H9 (cell line): Measurements from ENCODE around the gene KDM2B. TPM values are rescaled to one million over a fixed set of nuclear protein-coding genes. Genes with fewer than 3 reads are reported as not detected.

Source experiments
- DNase-seq: peaks from one replicate; pipeline ENCODE4 v3.0.0-alpha.2; 2017
- H2AFZ ChIP-seq: one replicate; pipeline ENCODE4 v1.6.1; 2013; ENCODE audit warnings: mild to moderate bottlenecking, low read length, control low read depth, moderate library complexity
- H2AK5ac ChIP-seq: 2 replicates; pipeline ENCODE4 v1.6.1; 2013; ENCODE audit warnings: low read length, control low read depth, mixed read lengths; ENCODE audit not compliant: insufficient read length
- H2BK120ac ChIP-seq: one replicate; pipeline ENCODE4 v1.6.1; 2013; ENCODE audit warnings: low read depth, mild to moderate bottlenecking, low read length, control low read depth, inconsistent platforms; ENCODE audit not compliant: poor library complexity, severe bottlenecking
- H2BK12ac ChIP-seq: 2 replicates; pipeline ENCODE4 v1.6.1; 2013; ENCODE audit warnings: low read length, control low read depth, mixed read lengths, low read depth; ENCODE audit not compliant: insufficient read length
- H2BK15ac ChIP-seq: 2 replicates; pipeline ENCODE4 v1.6.1; 2013; ENCODE audit warnings: low read depth, low read length, control low read depth
- H2BK20ac ChIP-seq: one replicate; pipeline ENCODE4 v1.6.1; 2013; ENCODE audit warnings: low read depth, mild to moderate bottlenecking, low read length, control low read depth, inconsistent platforms; ENCODE audit not compliant: poor library complexity, severe bottlenecking
- H2BK5ac ChIP-seq: 2 replicates; pipeline ENCODE4 v1.6.1; 2013; ENCODE audit warnings: low read length, control low read depth, mixed read lengths; ENCODE audit not compliant: insufficient read length
- H3K14ac ChIP-seq: 2 replicates; pipeline ENCODE4 v1.6.1; 2013; ENCODE audit warnings: low read length, control low read depth; ENCODE audit not compliant: insufficient read depth
- H3K18ac ChIP-seq: 2 replicates; pipeline ENCODE4 v1.6.1; 2013; ENCODE audit warnings: low read depth, mild to moderate bottlenecking, mixed read lengths, low read length, control low read depth; ENCODE audit not compliant: insufficient read length
- H3K23ac ChIP-seq: 2 replicates; pipeline ENCODE4 v1.6.1; 2013; ENCODE audit warnings: low read length, control low read depth, mixed read lengths, low read depth; ENCODE audit not compliant: insufficient read length
- H3K23me2 ChIP-seq: 2 replicates; pipeline ENCODE4 v1.6.1; 2013; ENCODE audit warnings: low read depth, mild to moderate bottlenecking, mixed read lengths, low read length, control low read depth; ENCODE audit not compliant: insufficient read length, poor library complexity, severe bottlenecking
- H3K27ac ChIP-seq: 2 replicates; pipeline ENCODE4 v1.5.1; 2013; ENCODE audit warnings: low read length, control low read depth, mixed read lengths, low read depth; ENCODE audit not compliant: insufficient read length
- H3K27me3 ChIP-seq: 2 replicates; pipeline ENCODE4 v1.6.1; 2013; ENCODE audit warnings: low read length, control low read depth, inconsistent platforms; ENCODE audit not compliant: insufficient read depth
- H3K4ac ChIP-seq: 2 replicates; pipeline ENCODE4 v1.6.1; 2013; ENCODE audit warnings: low read depth, mild to moderate bottlenecking, control low read depth, inconsistent platforms, low read length, moderate library complexity
- H3K4me1 ChIP-seq: 2 replicates; pipeline ENCODE4 v1.6.1; 2013; ENCODE audit warnings: low read length, control low read depth, inconsistent platforms; ENCODE audit not compliant: insufficient read depth
- H3K4me2 ChIP-seq: 2 replicates; pipeline ENCODE4 v1.6.1; 2013; ENCODE audit warnings: low read length, control low read depth, mixed read lengths; ENCODE audit not compliant: insufficient read length, insufficient read depth
- H3K56ac ChIP-seq: 2 replicates; pipeline ENCODE4 v1.6.1; 2013; ENCODE audit warnings: low read depth, mild to moderate bottlenecking, mixed read lengths, low read length, control low read depth; ENCODE audit not compliant: insufficient read length
- H3K79me1 ChIP-seq: 2 replicates; pipeline ENCODE4 v1.6.1; 2013; ENCODE audit warnings: low read depth, mild to moderate bottlenecking, moderate library complexity, low read length, control low read depth, inconsistent platforms; ENCODE audit not compliant: insufficient read depth, poor library complexity, severe bottlenecking
- H3K79me2 ChIP-seq: 2 replicates; pipeline ENCODE4 v1.6.1; 2013; ENCODE audit warnings: low read length, control low read depth, inconsistent platforms; ENCODE audit not compliant: insufficient read depth
- H3K9ac ChIP-seq: 2 replicates; pipeline ENCODE4 v1.6.1; 2013; ENCODE audit warnings: low read length, control low read depth, mixed read lengths; ENCODE audit not compliant: insufficient read length; ENCODE audit errors: extremely low read depth
- H3K9me3 ChIP-seq: one replicate; pipeline ENCODE4 v1.6.1; 2013; ENCODE audit warnings: low read depth, low read length, inconsistent platforms; ENCODE audit not compliant: control insufficient read depth
- H3T11ph ChIP-seq: one replicate; pipeline ENCODE4 v1.6.1; 2013; ENCODE audit warnings: mild to moderate bottlenecking, low read length, control low read depth, inconsistent platforms
- H4K20me1 ChIP-seq: one replicate; pipeline ENCODE4 v1.6.1; 2013; ENCODE audit not compliant: control insufficient read depth, insufficient read length, insufficient read depth
- H4K5ac ChIP-seq: 2 replicates; pipeline ENCODE4 v1.6.1; 2013; ENCODE audit warnings: low read depth, mild to moderate bottlenecking, mixed read lengths, low read length, control low read depth; ENCODE audit not compliant: insufficient read length
- H4K8ac ChIP-seq: replicated peaks from 2 replicates; pipeline ENCODE4 v1.6.1; 2013; ENCODE audit warnings: low read length, control low read depth, mixed read lengths, low read depth; ENCODE audit not compliant: insufficient read length
- H4K91ac ChIP-seq: 2 replicates; pipeline ENCODE4 v1.6.1; 2013; ENCODE audit warnings: low read depth, mild to moderate bottlenecking, moderate library complexity, mixed read lengths, low read length, control low read depth; ENCODE audit not compliant: insufficient read length
- H3K27ac Mint-ChIP-seq, 3 experiments: 2 replicates in 2 of 3; 3 replicates in 1 of 3; pipeline ENCODE4 v1.8.0; 2020 to 2021; ENCODE audit warnings: mixed read lengths in 3 of 3, mild to moderate bottlenecking in 1 of 3, moderate library complexity in 1 of 3
- H3K27me3 Mint-ChIP-seq: 2 replicates; pipeline ENCODE4 v1.8.0; 2021; ENCODE audit warnings: low read depth, mild to moderate bottlenecking, moderate library complexity, mixed read lengths
- H3K36me3 Mint-ChIP-seq, 3 experiments: 2 replicates in 2 of 3; 3 replicates in 1 of 3; pipeline ENCODE4 v1.8.0; 2020 to 2021; ENCODE audit warnings: low read depth in 3 of 3, mixed read lengths in 3 of 3; ENCODE audit not compliant: insufficient read depth in 1 of 3
- H3K4me1 Mint-ChIP-seq, 2 experiments: 2 replicates each; pipeline ENCODE4 v1.8.0; 2020; ENCODE audit warnings: mixed read lengths in 2 of 2
- H3K4me3 Mint-ChIP-seq, 2 experiments: 2 replicates in 1 of 2; 3 replicates in 1 of 2; pipeline ENCODE4 v1.8.0; 2020 to 2021; ENCODE audit warnings: mild to moderate bottlenecking in 2 of 2, mixed read lengths in 2 of 2, moderate library complexity in 1 of 2
- H3K9me3 Mint-ChIP-seq, 2 experiments: 2 replicates in 1 of 2; 3 replicates in 1 of 2; pipeline ENCODE4 v1.8.0; 2020; ENCODE audit warnings: mild to moderate bottlenecking in 2 of 2, mixed read lengths in 2 of 2, moderate library complexity in 1 of 2
- WGBS: extraction: QIAGEN DNeasy Blood & Tissue Kit; methylation state at CpG from one replicate; pipeline ENCODE4 v1.1.7; 2013; ENCODE audit warnings: missing lambda C conversion rate, low lambda C conversion rate, mixed read lengths; ENCODE audit not compliant: insufficient read length; ENCODE audit errors: extremely low coverage; 5-methylcytosine and 5-hydroxymethylcytosine counted together
- total RNA-seq: library from RNA; stranded (reverse); gene quantifications from 2 replicates; pipeline ENCODE4 v1.2.1, GENCODE V29; 2021
- TF ChIP-seq, protein P1 (sequence below): fragments of 200-600 bp; sonication (generic); conservative IDR thresholded peaks from 3 replicates; pipeline ENCODE4 v1.8.0; 2021; ENCODE audit warnings: antibody characterized with exemption, mild to moderate bottlenecking

KDM2B gene
- total RNA-seq, 1 experiment from 2014 or later: 143 TPM

DNA sequence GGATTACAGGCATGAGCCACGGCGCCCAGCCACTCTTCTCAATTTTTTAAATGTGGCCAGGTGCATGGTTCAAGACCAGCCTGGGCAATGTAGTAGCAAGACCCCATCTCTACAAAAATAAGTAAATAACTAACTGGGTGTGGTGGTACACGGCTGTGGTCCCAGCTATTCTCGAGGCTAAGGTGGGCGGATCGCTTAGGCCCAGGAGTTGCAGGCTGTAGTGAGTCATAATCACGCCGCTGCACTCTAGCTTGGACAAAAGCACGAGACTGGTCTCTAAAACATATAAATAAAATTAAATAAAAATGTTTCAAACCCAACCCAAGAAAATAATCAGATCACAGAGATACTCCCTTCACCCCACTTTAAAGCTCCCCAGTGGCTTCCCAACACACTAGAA is 8.9 kb downstream of the KDM2B start:
- H2BK12ac ChIP-seq: no peak overlapping the region
- H3K4me1 Mint-ChIP-seq: peaks cover 28 to 38% of the 10 kb centered on the region in 2 experiments
- no peak overlapping the region; a peak in 1 of 5 replicates for H3K4me3 Mint-ChIP-seq
- no peak overlapping the region for H4K91ac ChIP-seq
- H3K79me1 ChIP-seq: peaks cover 8% of the 10 kb centered on the region
- H2BK120ac ChIP-seq: no peak overlapping the region
- H3K4me1 ChIP-seq: peaks cover 6% of the 10 kb centered on the region; the same call in 1 of the 2 replicates
- DNase-seq: no peak
- H2AFZ ChIP-seq: no peak overlapping the region
- no peak overlapping the region for H3T11ph ChIP-seq
- H3K9me3 Mint-ChIP-seq: no peaks in the 10 kb centered on the region
- H4K5ac ChIP-seq: no peak overlapping the region
- H3K27me3 ChIP-seq: no peaks in the 10 kb centered on the region
- TF ChIP-seq, protein P1, sequence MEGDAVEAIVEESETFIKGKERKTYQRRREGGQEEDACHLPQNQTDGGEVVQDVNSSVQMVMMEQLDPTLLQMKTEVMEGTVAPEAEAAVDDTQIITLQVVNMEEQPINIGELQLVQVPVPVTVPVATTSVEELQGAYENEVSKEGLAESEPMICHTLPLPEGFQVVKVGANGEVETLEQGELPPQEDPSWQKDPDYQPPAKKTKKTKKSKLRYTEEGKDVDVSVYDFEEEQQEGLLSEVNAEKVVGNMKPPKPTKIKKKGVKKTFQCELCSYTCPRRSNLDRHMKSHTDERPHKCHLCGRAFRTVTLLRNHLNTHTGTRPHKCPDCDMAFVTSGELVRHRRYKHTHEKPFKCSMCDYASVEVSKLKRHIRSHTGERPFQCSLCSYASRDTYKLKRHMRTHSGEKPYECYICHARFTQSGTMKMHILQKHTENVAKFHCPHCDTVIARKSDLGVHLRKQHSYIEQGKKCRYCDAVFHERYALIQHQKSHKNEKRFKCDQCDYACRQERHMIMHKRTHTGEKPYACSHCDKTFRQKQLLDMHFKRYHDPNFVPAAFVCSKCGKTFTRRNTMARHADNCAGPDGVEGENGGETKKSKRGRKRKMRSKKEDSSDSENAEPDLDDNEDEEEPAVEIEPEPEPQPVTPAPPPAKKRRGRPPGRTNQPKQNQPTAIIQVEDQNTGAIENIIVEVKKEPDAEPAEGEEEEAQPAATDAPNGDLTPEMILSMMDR: no peak
- H3K18ac ChIP-seq: no peak overlapping the region
- no peak overlapping the region for H3K23ac ChIP-seq
- H3K4me2 ChIP-seq: no peak overlapping the region
- H2BK5ac ChIP-seq: no peak overlapping the region
- no peak overlapping the region for H2AK5ac ChIP-seq
- whole genome bisulfite sequencing: no CpG with 5 or more reads among the region's 9 CpGs
- no peaks in the 10 kb centered on the region for H4K20me1 ChIP-seq
- peak overlapping the region; percentile 7 to 62 (median 49); a peak in 2 of 7 replicates for H3K27ac Mint-ChIP-seq
- no peaks in the 10 kb centered on the region for H3K23me2 ChIP-seq
- H3K9ac ChIP-seq: no peak overlapping the region
- no peak overlapping the region for H3K4ac ChIP-seq
- H3K9me3 ChIP-seq: no peaks in the 10 kb centered on the region
- H3K27ac ChIP-seq: no peak overlapping the region
- no peak overlapping the region for H4K8ac ChIP-seq
- H3K14ac ChIP-seq: no peak overlapping the region
- H3K27me3 Mint-ChIP-seq: no peaks in the 10 kb centered on the region
- H2BK15ac ChIP-seq: no peak overlapping the region
- H2BK20ac ChIP-seq: no peak overlapping the region
- no peak overlapping the region for H3K56ac ChIP-seq
- peaks cover 52 to 80% (median 70%) of the 10 kb centered on the region in 3 experiments for H3K36me3 Mint-ChIP-seq
- H3K79me2 ChIP-seq: peaks cover 10% of the 10 kb centered on the region; the same call in 1 of the 2 replicates
